ENCODE results near the gene SPATA22.
"Not testable (repeated sequence)": the region's sequence is repeated elsewhere in the genome, so short reads cannot be mapped to it uniquely, and the experiment has no call there.

SPATA22 gene

GRCh38 chr17:3472137-3472536 lies 518 bp upstream of the SPATA22 start:
- no peak for DNase-seq

DNA sequence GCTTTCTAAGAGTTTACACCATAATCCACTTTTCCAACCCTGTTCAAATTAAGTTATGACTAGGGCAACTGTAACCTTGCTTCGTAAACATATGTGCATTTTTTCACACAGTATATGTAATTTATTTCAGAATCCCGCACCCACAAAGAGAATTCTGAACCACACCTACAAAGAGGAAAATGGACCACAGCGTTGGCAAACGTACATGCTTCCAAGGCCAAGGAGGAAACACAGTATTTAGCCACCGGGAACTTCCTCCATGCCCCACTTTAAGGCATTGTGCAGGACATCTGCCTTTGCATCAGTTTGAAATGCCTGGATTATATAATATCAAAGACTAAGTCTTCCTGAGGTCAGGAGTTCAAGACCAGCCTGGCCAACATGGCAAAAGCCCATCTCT lies 2.1 kb downstream of the SPATA22 start:
- DNase-seq = no peak

GRCh38 chr17:3466355-3466754 lies 5.3 kb downstream of the SPATA22 start:
- not testable (repeated sequence) for DNase-seq

DNA sequence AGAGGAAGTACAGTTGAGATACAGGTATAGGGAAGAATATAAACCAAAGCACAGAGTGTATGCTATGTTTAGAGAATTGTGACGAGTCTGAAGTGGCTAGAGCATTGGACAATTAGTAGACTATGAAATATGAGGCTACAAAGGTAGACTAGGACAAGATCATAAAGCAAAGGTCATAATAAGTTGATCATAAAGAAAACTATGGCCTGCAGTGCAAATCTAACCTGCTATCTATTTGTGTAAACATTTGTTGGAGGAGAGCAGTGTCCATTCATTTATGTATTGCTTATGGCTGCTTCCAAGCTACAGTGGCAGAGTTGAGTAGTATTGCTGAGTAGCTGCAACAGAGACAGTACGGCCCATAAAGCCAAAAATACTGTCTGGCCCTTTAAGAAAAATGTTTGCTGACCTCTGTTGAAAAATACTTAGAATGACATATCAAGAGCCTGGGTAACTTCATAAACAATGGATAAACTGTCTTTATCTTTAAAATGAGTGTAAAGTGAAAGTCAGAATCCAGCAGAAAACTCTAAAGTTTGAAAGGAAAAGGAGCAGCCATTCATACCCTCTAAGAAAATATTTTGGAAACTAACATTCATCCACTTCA lies 23.5 kb downstream of the SPATA22 start:
- DNase-seq = no peak

GRCh38 chr17:3447625-3448024 lies 24.0 kb downstream of the SPATA22 start:
- DNase-seq = no peak

DNA sequence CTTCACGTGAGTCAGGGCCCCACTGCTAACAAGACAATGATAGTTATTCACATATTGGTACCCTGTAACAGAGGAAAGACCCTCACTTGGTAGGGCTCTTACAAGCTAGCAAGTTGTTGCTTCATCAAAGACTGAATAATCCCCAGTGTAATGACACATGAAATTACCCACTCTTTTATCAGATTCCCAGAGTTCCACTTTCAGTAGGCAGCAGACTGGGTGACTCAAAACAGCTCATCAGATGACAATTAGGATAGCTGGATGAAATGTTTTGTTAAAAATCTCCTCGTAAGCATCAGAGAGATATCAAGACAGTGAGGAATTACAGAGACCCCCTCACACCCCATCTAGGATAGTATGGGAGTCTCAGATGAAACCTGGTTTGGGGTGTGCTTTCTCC lies 31.2 kb downstream of the SPATA22 start:
- DNase-seq = no peak

DNA sequence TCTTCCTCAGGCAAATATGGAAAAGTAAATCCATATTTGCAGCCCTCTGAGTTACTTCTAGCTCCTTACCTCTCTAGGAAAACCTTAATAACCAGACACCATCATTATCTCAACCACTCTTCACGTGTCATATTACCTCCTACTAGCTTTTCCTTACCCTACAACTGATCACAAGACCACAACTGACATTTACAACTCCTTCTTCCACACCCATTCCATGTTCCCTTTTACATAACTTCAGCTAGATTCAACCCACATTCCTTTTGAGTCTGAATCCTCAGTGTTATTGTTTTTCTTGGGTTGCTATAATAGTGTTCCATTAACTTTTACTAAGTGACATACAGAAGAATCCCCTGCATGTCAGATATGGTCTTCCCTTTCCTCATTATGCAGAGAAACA lies 33.3 kb downstream of the SPATA22 start:
- no peak for DNase-seq

DNA sequence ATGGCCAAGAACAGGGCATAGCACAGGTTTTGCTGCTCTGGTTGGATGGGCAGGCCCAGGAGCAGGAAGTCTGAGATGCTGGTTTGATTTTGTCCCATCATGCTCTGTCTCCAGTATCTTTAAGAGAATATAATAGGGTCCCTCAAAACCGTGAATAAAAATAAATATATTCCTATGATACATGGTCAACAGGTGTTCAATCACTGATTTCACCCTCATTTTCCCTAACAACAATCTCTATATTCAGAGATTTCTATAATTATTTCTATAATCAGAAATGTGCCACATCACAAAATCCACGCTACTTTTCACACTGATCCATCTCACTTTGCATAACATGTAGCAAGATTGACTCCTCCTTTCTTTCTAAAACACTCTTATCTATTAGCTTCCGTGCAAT lies 37.9 kb downstream of the SPATA22 start, which contains the start of gene OR1E2:
Gene OR1E2 (minus strand): TSS at position 101 of the 400 bp plus-strand sequence. CDS start 0 bp downstream, at position 101.
- DNase-seq = no peak

DNA sequence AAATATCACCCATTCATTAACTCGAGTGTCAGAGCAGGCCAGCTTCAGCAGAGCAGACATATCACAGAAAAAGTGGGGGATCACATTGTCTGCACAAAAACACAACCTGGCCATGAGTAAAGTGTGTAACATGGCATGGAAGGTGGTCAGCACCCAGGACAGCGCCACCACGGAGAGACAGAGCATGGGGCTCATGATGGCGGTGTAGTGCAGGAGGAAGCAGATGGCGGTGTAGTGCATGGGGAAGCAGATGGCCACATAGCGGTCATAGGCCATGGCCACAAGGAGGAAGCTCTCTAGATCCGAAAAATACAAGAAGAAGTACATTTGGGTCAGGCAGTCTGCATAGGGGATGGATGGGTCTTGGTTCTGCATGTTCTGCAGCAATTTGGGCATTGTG lies 38.4 kb downstream of the SPATA22 start:
- not testable (repeated sequence) for DNase-seq

DNA sequence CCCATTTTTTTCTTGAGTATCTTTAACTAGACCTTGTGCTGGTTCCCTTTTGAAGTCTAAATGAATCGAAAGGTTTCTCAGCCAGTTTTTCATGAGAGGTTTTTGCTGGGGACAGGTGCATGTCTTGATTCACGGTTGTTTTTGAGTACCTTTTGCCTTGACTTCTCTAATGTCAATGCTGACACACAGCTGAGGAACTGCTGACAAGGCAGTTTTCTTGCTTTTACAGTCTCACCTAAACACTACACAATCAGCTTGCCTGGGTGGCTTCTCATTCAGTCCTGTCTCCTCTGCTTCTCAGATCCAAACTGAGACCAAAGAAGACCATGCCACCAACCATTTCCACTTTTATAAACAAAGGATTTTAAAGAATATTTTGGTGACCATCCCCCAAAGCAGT lies 53.4 kb downstream of the SPATA22 start:
- no peak for DNase-seq

- no peak for DNase-seq
Observed at GRCh38 chr17:3415610-3416009, 56.0 kb downstream of the SPATA22 start.

DNA sequence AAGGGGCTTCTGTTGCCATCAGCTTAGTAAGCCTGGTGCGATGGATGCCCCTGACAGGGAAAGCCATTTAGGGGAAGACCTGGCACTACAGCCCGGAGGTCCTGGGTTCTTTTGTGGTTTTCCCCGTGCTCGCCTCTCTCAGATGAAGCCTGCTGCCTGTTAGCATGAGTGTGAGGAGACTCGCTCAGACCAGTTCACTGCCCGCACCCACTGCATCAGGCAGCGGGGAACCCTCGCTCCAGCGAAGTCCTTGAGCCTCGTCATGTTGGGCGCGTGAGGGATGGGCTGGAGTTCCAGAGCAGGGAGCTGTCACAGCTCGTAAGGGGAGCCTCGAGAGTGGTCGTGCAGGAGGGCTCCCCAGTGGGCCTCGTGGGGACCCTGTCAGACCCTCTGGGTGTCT lies 59.4 kb downstream of the SPATA22 start:
- DNase-seq = not testable (repeated sequence)

DNA sequence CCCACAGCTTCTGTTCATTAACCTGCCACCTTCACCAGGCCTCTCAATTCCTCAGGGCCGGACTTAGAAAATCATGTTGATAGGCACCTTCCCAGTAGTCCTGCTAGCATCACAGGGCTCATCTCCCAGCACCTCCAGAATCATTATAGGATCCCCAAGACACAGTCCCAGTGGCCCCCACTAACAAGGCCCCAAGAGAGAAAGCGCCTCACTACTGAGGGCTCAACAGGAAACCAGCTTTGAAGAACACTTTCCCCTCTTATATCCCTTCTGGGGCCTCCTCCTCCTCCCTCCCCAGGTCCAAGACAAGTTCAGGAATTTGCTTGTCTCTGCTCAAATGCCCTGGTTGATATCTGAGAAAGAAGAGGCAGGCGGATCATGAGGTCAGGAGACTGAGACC lies 60.5 kb downstream of the SPATA22 start, which contains the start of gene OR3A3:
Gene OR3A3 (plus strand): TSS at position 301 of the 400 bp plus-strand sequence.
- no peak for DNase-seq

- DNase-seq = not testable (repeated sequence)
Observed at GRCh38 chr17:3403856-3404255, 67.8 kb downstream of the SPATA22 start.

GRCh38 chr17:3401786-3402185 lies 69.8 kb downstream of the SPATA22 start:
- no peak for DNase-seq

- DNase-seq = no peak
Observed at GRCh38 chr17:3400055-3400454, 71.6 kb downstream of the SPATA22 start.

GRCh38 chr17:3398310-3398709 lies 73.3 kb downstream of the SPATA22 start, which contains the start of gene OR1E1:
Gene OR1E1, minus strand, starts transcription at chr17:3398410. Its CDS starts 0 bp downstream, at chr17:3398410.
- DNase-seq = no peak

- DNase-seq = not testable (repeated sequence)
Observed at GRCh38 chr17:3397801-3398200, 73.8 kb downstream of the SPATA22 start.

All from NCI-H1092 treated with DMSO at 0.1 percent for 48 hours (cell line).